Heart left ventricle (tissue), 16 donors: ENCODE results near the gene COL16A1. TPM values are rescaled to one million over a fixed set of nuclear protein-coding genes. Genes with fewer than 3 reads are reported as not detected.
A peak's percentile ranks its signal among the peaks of the same experiment; 100 is the strongest.
"Not testable (repeated sequence)": the region's sequence is repeated elsewhere in the genome, so short reads cannot be mapped to it uniquely, and the experiment has no call there.

Source experiments
- ATAC-seq, 4 donors: fragments of 200-7000 bp; cut with Tn5 transposase; one replicate each; pipeline ENCODE4 v1.9.1; 2020 to 2022; ENCODE audit warnings: moderate library complexity in 4 of 4, mild to moderate bottlenecking in 3 of 4, moderate number of reproducible peaks in 1 of 4
- DNase-seq, 5 donors: peaks; one replicate each; pipeline ENCODE4 v3.0.0-alpha.2; 2020
- H3K27ac ChIP-seq, 12 donors: fragments of 200-600 bp; sonication (generic) in 4 of 12; one replicate each; pipeline versions ENCODE4 v1.5.0 to v1.8.0; 2016 to 2022; ENCODE audit warnings: mild to moderate bottlenecking in 2 of 12
- H3K27me3 ChIP-seq, 9 donors: fragments of 200-600 bp; sonication (generic) in 2 of 9; one replicate each; pipeline versions ENCODE4 v1.5.1 to v1.8.0; 2016 to 2022; ENCODE audit warnings: mild to moderate bottlenecking in 3 of 9
- H3K36me3 ChIP-seq, 9 donors: fragments of 200-600 bp; sonication (generic) in 2 of 9; one replicate each; pipeline versions ENCODE4 v1.5.0 to v1.8.0; 2018 to 2022; ENCODE audit warnings: mild to moderate bottlenecking in 2 of 9
- H3K4me1 ChIP-seq, 12 donors: fragments of 200-600 bp; sonication (generic) in 4 of 12; one replicate each; pipeline versions ENCODE4 v1.5.0 to v1.8.0; 2016 to 2022; ENCODE audit warnings: mild to moderate bottlenecking in 3 of 12
- H3K4me3 ChIP-seq, 12 donors: fragments of 200-600 bp; sonication (generic) in 4 of 12; one replicate each; pipeline versions ENCODE4 v1.5.0 to v1.8.0; 2017 to 2022; ENCODE audit warnings: mild to moderate bottlenecking in 9 of 12, moderate library complexity in 4 of 12
- H3K9me3 ChIP-seq, 12 donors: fragments of 200-600 bp; sonication (generic) in 4 of 12; one replicate each; pipeline versions ENCODE4 v1.5.0 to v1.8.0; 2016 to 2022; ENCODE audit warnings: mild to moderate bottlenecking in 1 of 12
- POLR2A ChIP-seq, 2 donors: fragments of 450-650 bp; IDR thresholded peaks; one replicate each; pipeline ENCODE4 v1.6.1; 2017; ENCODE audit warnings: antibody characterized with exemption in 2 of 2, mild to moderate bottlenecking in 2 of 2, moderate library complexity in 2 of 2
- WGBS, 4 donors: extraction: QIAGEN DNeasy Blood & Tissue Kit in 2 of 4; methylation state at CpG; one replicate each; pipeline versions ENCODE4 v1.1.5 to v1.1.7; 2013 to 2018; 5-methylcytosine and 5-hydroxymethylcytosine counted together
- intact Hi-C, 10 donors: fragments of 100-400 bp; cut with DNase I; formaldehyde crosslinking; loops; one replicate each; pipeline versions ENCODE4 v1.11.1 to v1.14.2; 2022
- polyA plus RNA-seq, 2 donors: library from polyadenylated mRNA; stranded (reverse); fragments of 200-250 nt; gene quantifications; one replicate each; pipeline ENCODE4 v1.2.3, GENCODE V29; 2013
- total RNA-seq, 9 donors: library from RNA; depleted of rRNA in 2 of 9; stranded (reverse); fragments of >200 nt in 2 of 9; fragmentation: NEBNext Ultra II Directional in 3 of 9; extraction: Animal tissue kit (Norgen Biotek cat#: 25700) in 3 of 9; gene quantifications; one replicate each; pipeline versions ENCODE4 v1.1.0 to v1.2.4, GENCODE V29; 2016 to 2023
- TF ChIP-seq, protein P1 (sequence below), 12 donors: fragments of 200-600 bp; sonication (generic) in 4 of 12; IDR thresholded peaks; one replicate each; pipeline versions ENCODE4 v1.5.0 to v1.8.0; 2018 to 2022; ENCODE audit warnings: antibody characterized with exemption in 12 of 12, mild to moderate bottlenecking in 5 of 12
- donor health status: ischemic (EF 13 %, LVEDD 7.1; RV severe dilation, severe dysfunction).
- donor health status: healthy with polysubstance abuse.
- donor health status: DM: no; HTN: yes; CAD: no.
- donor health status: DM: no; HTN: no; CAD: no.
- donor health status: ischemic (EF 25% LVEDD 6.9; RV normal size, moderate dysfunction).
- donor health status: ischemic (EF 25% LVEDD 5.7; RV mildly dilated, moderate dysfunction).
- donor health status: healthy.
- donor health status: DM: yes; HTN: yes; CAD: no.
- donor health status: ischemic (EF 35%, LVEDD 5.7; RV mildly dilated, moderate dysfunction).
- donor health status: nonischemic (EF 11% LVEDD 7.7; RV severe dilation, severe dysfunction).
- donor health status: DM: yes; HTN: yes; CAD: no.
- donor health status: PGD.
- donor health status: ischemic (EF 29% LVEDD 5.4; RV normal size, mild dysfunction).
- donor health status: nonischemic (EF 23%, LVEDD 6.1; RV moderate dilation, normal function).

Gene COL16A1
- total and polyA plus RNA-seq, 11 donors = 7.5 to 24.1 (median 13.1) TPM

DNA sequence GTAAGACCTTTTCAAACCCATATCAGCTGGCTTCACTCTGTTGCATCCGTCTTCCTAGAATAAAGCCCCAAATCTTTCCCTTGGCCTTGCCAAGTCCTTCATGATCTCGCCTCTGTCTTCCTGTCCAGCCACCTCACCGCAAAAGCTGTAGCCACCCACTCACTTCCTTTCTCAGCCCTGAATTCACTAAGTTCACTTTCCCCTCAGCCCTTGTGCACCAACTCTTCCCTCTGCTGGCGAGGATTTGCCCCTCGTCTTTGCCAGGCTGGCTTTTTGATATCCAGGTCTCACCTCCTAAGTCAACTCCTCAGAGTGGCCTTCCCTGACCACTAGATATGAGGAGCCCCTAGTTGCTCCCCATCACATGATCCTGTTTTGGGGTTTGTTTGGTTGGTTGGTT is 3.9 kb upstream of the COL16A1 start:
- no peak overlapping the region for H3K4me3 ChIP-seq
- no peaks in the 10 kb centered on the region for H3K36me3 ChIP-seq
- intact Hi-C loops = loop anchor here in 1 of 10 donors (5.0 kb wide), 1 partner anchor 40 kb away; no protein-coding TSS in a partner anchor
- H3K27ac ChIP-seq = peak overlapping the region in 1 of 12 donors; percentile 18
- DNase-seq (peak in 2 of 5 donors; percentile 30 to 33), ATAC-seq (peak in 2 of 4 donors; percentile 4 to 22)
- H3K4me1 ChIP-seq = peaks cover 0 to 40% (median 21%) of the 10 kb centered on the region in 12 donors
- TF ChIP-seq POLR2A (IDR thresholded peaks at IDR 0.05) = no peak
- TF ChIP-seq, protein P1, sequence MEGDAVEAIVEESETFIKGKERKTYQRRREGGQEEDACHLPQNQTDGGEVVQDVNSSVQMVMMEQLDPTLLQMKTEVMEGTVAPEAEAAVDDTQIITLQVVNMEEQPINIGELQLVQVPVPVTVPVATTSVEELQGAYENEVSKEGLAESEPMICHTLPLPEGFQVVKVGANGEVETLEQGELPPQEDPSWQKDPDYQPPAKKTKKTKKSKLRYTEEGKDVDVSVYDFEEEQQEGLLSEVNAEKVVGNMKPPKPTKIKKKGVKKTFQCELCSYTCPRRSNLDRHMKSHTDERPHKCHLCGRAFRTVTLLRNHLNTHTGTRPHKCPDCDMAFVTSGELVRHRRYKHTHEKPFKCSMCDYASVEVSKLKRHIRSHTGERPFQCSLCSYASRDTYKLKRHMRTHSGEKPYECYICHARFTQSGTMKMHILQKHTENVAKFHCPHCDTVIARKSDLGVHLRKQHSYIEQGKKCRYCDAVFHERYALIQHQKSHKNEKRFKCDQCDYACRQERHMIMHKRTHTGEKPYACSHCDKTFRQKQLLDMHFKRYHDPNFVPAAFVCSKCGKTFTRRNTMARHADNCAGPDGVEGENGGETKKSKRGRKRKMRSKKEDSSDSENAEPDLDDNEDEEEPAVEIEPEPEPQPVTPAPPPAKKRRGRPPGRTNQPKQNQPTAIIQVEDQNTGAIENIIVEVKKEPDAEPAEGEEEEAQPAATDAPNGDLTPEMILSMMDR (IDR thresholded peaks at IDR 0.05) = peak in 3 of 12 donors; percentile 14 to 28 (median 26)
- H3K27me3 ChIP-seq = peaks cover 0 to 23% (median 0%) of the 10 kb centered on the region in 9 donors
- no peaks in the 10 kb centered on the region for H3K9me3 ChIP-seq
- WGBS, 4 donors = 33 to 59% (median 39%) methylated on average over 5 of the region's 5 CpGs

DNA sequence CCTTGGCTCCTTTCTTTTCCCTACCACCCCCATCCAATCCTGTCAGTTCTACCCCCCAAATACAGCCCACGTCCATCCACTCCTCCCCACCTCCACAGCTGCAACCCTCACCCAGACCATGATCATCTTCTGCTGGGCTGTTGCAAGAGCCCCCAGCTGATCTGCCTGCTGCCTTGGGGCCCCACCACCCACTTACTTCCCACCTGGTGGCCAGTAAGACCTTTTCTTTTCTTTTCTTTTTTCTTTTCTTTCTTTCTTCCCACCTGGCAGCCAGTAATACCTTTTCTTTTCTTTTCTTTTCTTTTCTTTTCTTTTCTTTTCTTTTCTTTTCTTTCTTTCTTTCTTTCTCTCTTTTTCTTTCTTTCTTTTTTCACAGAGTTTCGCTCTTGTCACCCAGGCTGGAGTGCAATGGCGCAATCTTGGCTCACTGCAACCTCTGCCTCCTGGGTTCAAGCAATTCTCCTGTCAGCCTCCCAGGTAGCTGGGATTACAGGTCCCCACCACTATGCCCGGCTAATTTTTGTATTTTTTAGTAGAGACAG is 3.3 kb upstream of the COL16A1 start:
- H3K4me1 ChIP-seq = peaks cover 0 to 40% (median 20%) of the 10 kb centered on the region in 12 donors
- peak in 1 of 5 donors; percentile 9 for DNase-seq
- intact Hi-C loops = loop anchor here in 1 of 10 donors (5.0 kb wide), 1 partner anchor 40 kb away; no protein-coding TSS in a partner anchor
- H3K36me3 ChIP-seq, ATAC-seq, H3K27ac ChIP-seq, H3K9me3 ChIP-seq, H3K4me3 ChIP-seq: not testable (repeated sequence)
- peaks cover 0 to 23% (median 0%) of the 10 kb centered on the region in 9 donors for H3K27me3 ChIP-seq
- 85 to 88% (median 87%) methylated on average over 4 of the region's 4 CpGs for WGBS, 4 donors

GRCh38 chr1:31706384-31707058 is 2.7 kb upstream of the COL16A1 start:
- H3K4me3 ChIP-seq = no peak overlapping the region
- no peak for TF ChIP-seq POLR2A (IDR thresholded peaks at IDR 0.05)
- TF ChIP-seq, protein P1 (IDR thresholded peaks at IDR 0.05) = no peak
- 88 to 93% (median 89%) methylated on average over 9 to 15 of the region's 15 CpGs for WGBS, 4 donors
- H3K27me3 ChIP-seq = peaks cover 0 to 23% (median 0%) of the 10 kb centered on the region in 9 donors
- H3K9me3 ChIP-seq = no peaks in the 10 kb centered on the region
- ATAC-seq (no peak), DNase-seq (peak in 1 of 5 donors; percentile 59)
- H3K36me3 ChIP-seq = no peaks in the 10 kb centered on the region
- H3K27ac ChIP-seq = no peak overlapping the region
- H3K4me1 ChIP-seq = peaks cover 0 to 43% (median 23%) of the 10 kb centered on the region in 12 donors
- intact Hi-C loops = loop anchor here in 1 of 10 donors (5.0 kb wide), 1 partner anchor 39 kb away; no protein-coding TSS in a partner anchor

DNA sequence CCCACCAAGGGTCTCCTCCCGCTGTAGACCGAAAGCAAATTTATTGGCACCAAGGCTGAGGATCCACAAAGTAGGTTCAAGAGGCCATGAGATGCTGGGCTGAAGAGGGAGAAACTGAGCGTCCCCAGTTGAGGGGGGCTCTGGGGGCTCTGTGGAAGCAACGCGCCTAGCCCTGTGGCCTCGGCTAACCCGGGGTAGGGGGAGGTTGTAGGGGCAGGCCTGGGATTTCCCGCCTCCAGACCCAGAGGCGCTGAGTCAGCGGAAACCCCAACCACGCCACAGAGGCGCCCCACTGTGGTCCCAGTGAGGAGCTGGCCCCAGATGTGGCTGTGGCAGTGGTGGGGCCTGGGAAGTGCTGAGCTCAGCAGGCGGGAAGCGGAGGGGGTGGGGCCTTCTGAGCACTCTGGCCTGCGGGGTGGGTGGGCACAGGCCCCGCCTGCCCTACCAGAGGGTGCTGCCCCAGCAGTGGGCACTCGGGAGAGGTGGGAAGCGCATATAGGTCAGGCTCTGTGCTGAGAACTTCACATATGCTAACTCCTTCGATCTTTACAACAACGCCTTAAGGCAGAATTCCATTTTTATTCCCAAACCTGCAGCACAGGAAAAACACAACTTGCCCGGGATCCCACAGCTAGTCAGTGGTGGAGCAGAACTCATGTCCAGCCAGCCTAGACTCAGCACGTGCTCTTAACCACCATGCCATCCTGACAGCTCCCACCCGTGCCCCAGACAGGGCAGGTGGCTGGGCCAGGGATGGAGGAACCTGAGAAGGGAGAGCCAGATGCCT is 1.5 kb upstream of the COL16A1 start:
- peak overlapping the region in 11 of 12 donors; percentile 26 to 88 (median 75) for H3K27ac ChIP-seq
- no peak for TF ChIP-seq POLR2A (IDR thresholded peaks at IDR 0.05)
- TF ChIP-seq, protein P1 (IDR thresholded peaks at IDR 0.05) = peak in 4 of 12 donors; percentile 9 to 31 (median 20)
- peaks cover 5 to 56% (median 35%) of the 10 kb centered on the region in 12 donors for H3K4me1 ChIP-seq
- peak overlapping the region in 8 of 12 donors; percentile 12 to 63 (median 54) for H3K4me3 ChIP-seq
- DNase-seq (peak; percentile 42 to 77 (median 56)), ATAC-seq (peak in 2 of 4 donors; percentile 19 to 23)
- no peaks in the 10 kb centered on the region for H3K9me3 ChIP-seq
- intact Hi-C loops = loop anchor here in 1 of 10 donors (5.0 kb wide), 1 partner anchor 38 kb away; no protein-coding TSS in a partner anchor
- H3K27me3 ChIP-seq = peaks cover 0 to 23% (median 0%) of the 10 kb centered on the region in 9 donors
- H3K36me3 ChIP-seq = no peaks in the 10 kb centered on the region
- WGBS, 4 donors = 52 to 62% (median 59%) methylated on average over 23 of the region's 23 CpGs
